Testis (tissue), 3 donors: Measurements from ENCODE around the gene LSM11. TPM values are rescaled to one million over a fixed set of nuclear protein-coding genes. Genes with fewer than 3 reads are reported as not detected.

ENCODE experiments used
- DNase-seq: peaks from one replicate; pipeline ENCODE4 v3.0.0-alpha.2; 2019
- H3K27ac ChIP-seq, 2 donors: fragments of 200-600 bp; sonication (generic); one replicate each; pipeline ENCODE4 v1.5.1; 2019
- H3K27me3 ChIP-seq: fragments of 200-600 bp; sonication (generic); one replicate; pipeline ENCODE4 v1.5.1; 2019
- H3K36me3 ChIP-seq: fragments of 200-600 bp; sonication (generic); one replicate; pipeline ENCODE4 v1.5.1; 2017; ENCODE audit warnings: low read depth; ENCODE audit errors: missing control alignments
- H3K4me1 ChIP-seq: fragments of 200-600 bp; sonication (generic); one replicate; pipeline ENCODE4 v1.5.1; 2019
- H3K4me3 ChIP-seq, 2 donors: fragments of 200-600 bp; sonication (generic); one replicate each; pipeline ENCODE4 v1.5.1; 2017 to 2019
- H3K9me3 ChIP-seq: fragments of 200-600 bp; sonication (generic); one replicate; pipeline ENCODE4 v1.5.1; 2017
- CTCF ChIP-seq, 3 experiments: fragments of 450-650 bp in 2 of 3; fragments of 200-600 bp in 1 of 3; sonication (generic) in 1 of 3; IDR thresholded peaks; one replicate each; pipeline ENCODE4 v1.5.1; 2016 to 2019; ENCODE audit warnings: antibody characterized with exemption in 3 of 3, mild to moderate bottlenecking in 2 of 3, moderate library complexity in 1 of 3
- POLR2A ChIP-seq: fragments of 450-650 bp; IDR thresholded peaks from one replicate; pipeline ENCODE4 v1.6.1; 2017; ENCODE audit warnings: antibody characterized with exemption, mild to moderate bottlenecking, moderate library complexity
- WGBS, 2 donors: methylation state at CpG; one replicate each; pipeline ENCODE4 v1.1.5; 2018; 5-methylcytosine and 5-hydroxymethylcytosine counted together
- intact Hi-C: fragments of 100-400 bp; cut with DNase I; formaldehyde crosslinking; loops from one replicate; pipeline ENCODE4 v1.15.1; 2023; ENCODE audit warnings: low total_unique reads
- polyA plus RNA-seq: library from polyadenylated mRNA; stranded (reverse); fragments of 350-450 nt; fragmentation: Illumina TruSeq; extraction: RNeasy Lipid Tissue Mini Kit (QIAGEN cat#74804); gene quantifications from one replicate; pipeline ENCODE4 v1.2.3, GENCODE V29; 2014; ENCODE audit warnings: low read depth, low replicate concordance; ENCODE audit not compliant: insufficient read depth
- total RNA-seq, 2 donors: library from RNA; depleted of rRNA; stranded (reverse); fragments of >200 nt; gene quantifications; one replicate each; pipeline ENCODE4 v1.2.3, GENCODE V29; 2016

Gene LSM11
- total and polyA plus RNA-seq, 3 donors from 2014 or later = 7.7 to 9.8 (median 9.5) TPM

DNA sequence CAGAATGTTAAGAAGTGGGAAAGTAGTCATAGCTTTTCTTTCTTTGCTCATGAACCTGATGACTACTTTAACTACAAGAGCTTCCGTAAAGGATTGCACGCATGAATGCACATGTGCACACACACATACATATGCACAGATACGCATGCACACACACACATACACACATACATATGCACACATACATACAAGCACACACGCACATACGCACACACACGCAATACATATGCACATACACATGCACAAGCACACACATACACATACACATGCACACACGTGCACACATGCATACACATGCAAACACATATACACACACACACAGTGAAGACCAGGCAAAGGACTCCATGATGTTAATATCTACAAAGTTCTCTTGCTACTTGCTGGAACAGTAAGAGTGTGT is 22.9 kb downstream of the LSM11 start:
- Histone ChIP-seq H3K4me1 (no peaks in the 10 kb centered on the region), H3K9me3 (no peaks in the 10 kb centered on the region), H3K4me3 (no peak overlapping the region), H3K27me3 (no peaks in the 10 kb centered on the region), H3K27ac (no peak overlapping the region), H3K36me3 (no peaks in the 10 kb centered on the region)
- TF ChIP-seq POLR2A = no peak
- TF ChIP-seq CTCF (IDR thresholded peaks at IDR 0.05) = no peak
- no peak for DNase-seq
- WGBS, 2 donors = 94 to 98% methylated on average over 7 of the region's 7 CpGs
- intact Hi-C loops = no loop called here

GRCh38 chr5:157766902-157767301 is 23.4 kb downstream of the LSM11 start:
- Histone ChIP-seq H3K4me1 (no peaks in the 10 kb centered on the region), H3K4me3 (no peak overlapping the region), H3K27me3 (no peaks in the 10 kb centered on the region), H3K36me3 (no peaks in the 10 kb centered on the region), H3K27ac (no peak overlapping the region), H3K9me3 (no peaks in the 10 kb centered on the region)
- 62 to 86% methylated on average over 1 of the region's 1 CpG for WGBS, 2 donors
- TF ChIP-seq POLR2A (no peak), CTCF (IDR thresholded peaks at IDR 0.05) (no peak)
- no peak for DNase-seq
- intact Hi-C loops = no loop called here

GRCh38 chr5:157767689-157768088 is 24.2 kb downstream of the LSM11 start:
- intact Hi-C loops = no loop called here
- TF ChIP-seq POLR2A (no peak), CTCF (IDR thresholded peaks at IDR 0.05) (no peak)
- 89% methylated on average over 3 of the region's 3 CpGs for WGBS, 2 donors

DNA sequence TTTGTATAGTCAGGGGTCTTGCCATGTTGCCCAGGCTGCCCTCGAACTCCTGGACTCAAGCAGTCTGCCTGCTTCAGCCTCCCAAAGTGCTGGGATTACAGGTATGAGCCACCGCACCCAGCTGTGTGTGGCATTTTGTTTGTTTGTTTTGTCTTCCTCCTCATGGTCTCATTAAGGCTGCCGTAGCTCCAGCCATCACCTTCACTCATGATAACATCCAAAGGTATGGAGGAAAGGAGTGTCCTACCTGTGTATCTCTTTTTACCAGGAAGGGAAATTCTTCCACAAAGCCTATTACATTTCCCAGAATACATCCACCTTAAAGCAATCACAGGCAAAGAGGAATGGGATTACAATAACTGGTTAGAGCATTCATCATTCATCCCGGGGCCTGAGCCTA is 27.2 kb downstream of the LSM11 start:
- Histone ChIP-seq H3K4me3 (no peak overlapping the region), H3K27ac (no peak overlapping the region), H3K4me1 (no peaks in the 10 kb centered on the region), H3K36me3 (no peaks in the 10 kb centered on the region), H3K9me3 (no peaks in the 10 kb centered on the region), H3K27me3 (no peaks in the 10 kb centered on the region)
- TF ChIP-seq CTCF (IDR thresholded peaks at IDR 0.05) = no peak
- no peak for TF ChIP-seq POLR2A
- WGBS, 2 donors = 92 to 95% methylated on average over 4 of the region's 4 CpGs
- no peak for DNase-seq
- intact Hi-C loops = no loop called here

More at GRCh38 chr5:157767689-157768088, 24.2 kb downstream of the LSM11 start:
- H3K4me1 ChIP-seq = no peaks in the 10 kb centered on the region
- no peak for DNase-seq
- H3K27ac ChIP-seq = no peak overlapping the region
- H3K27me3 ChIP-seq = no peaks in the 10 kb centered on the region
- no peaks in the 10 kb centered on the region for H3K36me3 ChIP-seq
- H3K4me3 ChIP-seq = no peak overlapping the region
- H3K9me3 ChIP-seq = no peaks in the 10 kb centered on the region

DNA sequence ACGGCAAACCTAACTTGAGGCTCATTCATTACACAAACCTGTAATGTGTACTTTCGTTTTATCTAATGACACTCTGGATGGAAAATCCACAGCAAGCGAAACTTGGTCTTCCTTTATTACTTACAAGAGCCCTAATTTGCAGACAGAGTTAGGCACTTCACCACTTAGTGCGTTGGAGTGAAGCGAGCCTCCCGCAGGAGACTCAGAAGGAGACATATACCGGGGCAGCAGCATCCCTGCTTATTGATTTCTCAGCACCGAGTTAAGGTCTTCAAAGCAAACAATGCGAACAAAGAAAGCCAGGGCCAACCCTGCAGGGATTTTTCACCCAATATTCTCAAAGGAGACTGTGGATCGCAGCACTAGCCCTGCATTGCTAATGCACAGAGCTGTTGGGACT is 28.6 kb downstream of the LSM11 start:
- no peaks in the 10 kb centered on the region for H3K36me3 ChIP-seq
- no peaks in the 10 kb centered on the region for H3K27me3 ChIP-seq
- intact Hi-C loops = no loop called here
- TF ChIP-seq POLR2A (no peak), CTCF (IDR thresholded peaks at IDR 0.05) (no peak)
- H3K9me3 ChIP-seq = no peaks in the 10 kb centered on the region
- no peaks in the 10 kb centered on the region for H3K4me1 ChIP-seq
- WGBS, 2 donors = 82 to 87% methylated on average over 10 of the region's 10 CpGs
- H3K4me3 ChIP-seq = no peak overlapping the region
- DNase-seq = no peak
- no peak overlapping the region for H3K27ac ChIP-seq
